SKM-1 treated with dmso at 0.1 percent for 144 hours (cell line): ENCODE results near the gene PTK6.

Experiments
- DNase-seq: peaks from one replicate; lab custom pipeline; 2025; ENCODE audit not compliant: unreplicated experiment; lab: John Stamatoyannopoulos, UW

The PTK6 gene

DNA sequence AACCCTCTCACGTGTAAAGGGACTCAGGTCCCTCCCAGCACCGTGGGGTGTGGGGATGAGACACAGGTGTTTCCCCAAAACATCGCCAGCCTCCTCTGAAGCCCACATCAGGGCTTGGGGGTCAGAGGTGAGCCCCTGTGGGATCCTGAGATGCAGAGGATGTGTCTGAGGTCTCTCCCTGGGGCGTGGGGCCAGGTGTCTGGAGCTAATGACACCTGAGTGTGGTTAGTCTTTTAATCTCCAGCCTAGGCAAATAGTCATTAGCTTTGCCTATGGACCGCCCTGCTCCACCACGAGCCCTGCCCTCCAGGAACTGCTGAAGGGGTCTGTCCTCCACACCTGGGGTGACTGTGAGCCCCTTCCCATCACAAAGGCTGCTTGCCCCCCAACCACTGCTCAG lies 8.6 kb upstream of the PTK6 start:
- DNase-seq = no peak

DNA sequence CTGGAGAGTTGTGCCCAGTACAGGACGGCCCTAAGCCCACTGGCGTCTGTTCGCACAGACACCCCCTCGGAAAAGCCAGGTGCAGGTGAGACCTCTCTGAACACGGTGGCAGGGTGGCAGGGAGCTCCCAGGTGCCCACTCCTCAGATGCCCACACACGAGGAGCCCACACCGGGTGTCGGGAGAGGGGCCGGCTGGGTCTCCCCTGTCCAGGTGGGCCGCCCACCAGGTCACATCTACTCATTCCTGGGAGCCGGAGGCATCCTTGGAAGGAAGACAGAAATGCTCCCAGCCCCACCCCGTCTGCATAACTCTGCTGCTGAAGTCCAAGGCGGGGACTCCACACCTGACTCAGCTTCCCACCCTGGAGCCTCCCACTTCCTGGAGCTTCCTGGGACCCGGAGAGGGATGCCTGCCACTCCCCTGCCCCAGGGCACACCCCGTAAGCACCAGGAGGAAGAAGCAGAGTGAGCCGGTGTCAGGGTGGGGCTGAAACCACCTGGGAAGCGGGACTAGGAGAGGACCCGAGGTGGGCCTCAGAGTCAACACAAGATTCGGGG lies 7.9 kb upstream of the PTK6 start:
- DNase-seq = no peak

DNA sequence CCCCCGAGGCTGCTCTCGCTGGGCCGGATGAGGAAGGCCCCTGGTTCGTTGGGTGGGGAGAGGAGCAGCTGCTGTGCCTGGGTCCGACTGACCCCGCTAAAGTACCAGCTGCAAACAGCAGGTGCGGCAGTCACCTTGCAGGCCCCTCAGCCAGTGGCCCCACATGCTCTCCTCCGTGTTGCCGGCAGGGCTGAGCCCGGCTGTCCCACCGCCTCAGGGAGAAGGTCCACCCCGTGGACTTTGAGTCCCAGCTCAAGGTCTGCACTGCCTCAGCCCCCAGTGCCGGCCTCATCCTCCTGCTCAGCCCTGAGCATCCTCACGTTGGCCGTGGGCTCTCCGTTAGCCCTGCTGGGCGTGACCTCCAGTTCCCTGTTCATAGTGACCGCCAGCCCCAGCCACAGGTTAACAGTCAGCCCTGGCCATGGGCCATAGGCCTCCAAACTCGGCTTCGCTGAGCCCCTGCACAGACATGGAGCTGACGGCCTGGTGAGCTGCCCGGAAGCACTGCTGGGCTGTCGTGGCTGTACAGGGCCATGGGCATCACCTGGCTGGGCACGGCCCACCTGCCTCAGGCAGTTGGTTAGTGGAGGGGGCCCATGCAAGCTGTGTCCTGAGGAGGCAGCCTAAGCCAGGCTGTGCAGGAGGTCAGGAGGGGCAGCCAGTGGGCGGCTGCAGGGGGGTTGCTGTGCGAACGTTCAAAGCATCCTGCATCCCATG lies 7.2 kb upstream of the PTK6 start:
- DNase-seq = no peak

DNA sequence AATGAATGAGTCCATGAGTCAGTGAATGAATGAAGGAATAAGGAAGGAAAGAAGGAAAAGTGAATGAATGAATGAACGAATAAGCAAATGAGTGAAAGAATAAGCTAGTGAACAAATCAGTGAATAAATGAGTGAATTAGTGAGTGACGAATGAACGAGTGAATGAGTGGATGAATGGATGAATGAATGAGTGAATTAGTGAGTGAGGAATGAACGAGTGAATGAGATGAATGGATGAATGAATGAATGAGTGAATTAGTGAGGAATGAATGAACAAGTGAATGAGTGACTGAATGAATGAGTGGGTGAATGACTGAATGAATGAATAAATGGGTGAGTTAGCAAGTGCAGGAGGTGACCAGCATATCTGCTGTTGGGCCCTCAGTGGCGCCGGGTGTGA lies 6.6 kb upstream of the PTK6 start:
- no peak for DNase-seq

DNA sequence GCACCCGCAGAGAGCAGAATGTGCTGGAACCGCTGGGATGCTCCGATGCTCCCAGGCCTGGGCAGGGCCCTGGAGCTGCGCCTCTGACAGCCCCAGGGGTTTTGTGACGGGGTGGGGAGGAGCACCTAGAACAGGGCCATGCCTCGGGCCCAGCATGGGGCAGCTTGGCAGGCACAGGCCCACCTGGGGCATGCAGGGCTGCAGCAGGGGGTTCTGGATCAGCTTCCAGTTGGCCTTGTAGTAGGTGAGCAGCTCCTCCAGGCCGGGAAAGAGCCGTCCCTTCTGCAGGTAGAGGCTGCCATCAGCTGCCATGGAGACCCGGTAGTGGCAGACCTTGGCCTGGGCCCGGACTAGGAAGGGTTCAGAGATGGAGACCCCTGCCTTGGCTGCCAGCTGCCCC lies 6.0 kb upstream of the PTK6 start:
- no peak for DNase-seq

DNA sequence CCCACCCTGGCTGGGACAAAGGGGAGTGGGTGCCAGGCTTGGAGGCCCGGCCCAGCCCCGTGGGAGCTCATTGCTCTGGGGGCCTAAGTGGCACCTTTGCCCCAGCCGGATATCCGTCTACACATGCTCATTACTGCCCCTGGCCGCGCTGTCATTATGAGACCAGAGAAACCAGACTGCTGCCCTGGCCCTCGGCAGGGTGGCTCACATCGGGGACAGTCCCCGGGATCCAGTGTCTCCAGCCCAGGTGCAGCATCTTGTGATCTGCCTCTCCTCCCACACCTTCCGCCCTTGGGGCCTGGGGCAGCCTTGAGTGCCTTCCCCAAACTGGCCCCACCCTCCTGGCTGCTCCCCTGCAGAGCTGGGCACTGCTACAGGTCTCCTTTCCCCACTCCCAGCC lies 5.5 kb upstream of the PTK6 start:
- DNase-seq = no peak

DNA sequence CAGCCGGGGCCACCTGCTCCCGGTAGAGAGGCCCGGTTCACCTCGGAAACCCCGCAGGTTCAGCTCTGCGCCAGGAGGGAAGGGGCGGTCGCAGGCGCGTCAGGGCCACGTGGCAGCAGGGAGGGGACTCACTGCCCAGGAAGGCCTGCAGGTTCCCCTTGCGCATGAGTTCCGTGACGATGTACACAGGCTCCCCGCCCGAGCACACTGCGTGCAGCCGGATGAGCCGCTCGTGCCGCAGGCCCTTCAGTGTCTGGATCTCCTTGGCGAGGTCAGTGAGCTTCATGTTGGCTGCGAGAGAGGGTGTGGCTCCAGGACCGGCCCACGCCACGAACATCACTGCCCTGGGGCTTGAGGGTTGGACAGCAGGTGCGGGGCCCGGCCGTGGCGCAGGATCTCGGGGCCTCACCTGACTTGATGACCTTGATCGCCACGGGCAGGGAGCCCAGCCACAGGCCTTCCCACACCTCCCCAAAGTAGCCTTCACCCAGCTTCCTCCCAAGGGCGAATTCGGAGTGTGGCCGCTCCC lies 4.9 kb upstream of the PTK6 start:
- no peak for DNase-seq

DNA sequence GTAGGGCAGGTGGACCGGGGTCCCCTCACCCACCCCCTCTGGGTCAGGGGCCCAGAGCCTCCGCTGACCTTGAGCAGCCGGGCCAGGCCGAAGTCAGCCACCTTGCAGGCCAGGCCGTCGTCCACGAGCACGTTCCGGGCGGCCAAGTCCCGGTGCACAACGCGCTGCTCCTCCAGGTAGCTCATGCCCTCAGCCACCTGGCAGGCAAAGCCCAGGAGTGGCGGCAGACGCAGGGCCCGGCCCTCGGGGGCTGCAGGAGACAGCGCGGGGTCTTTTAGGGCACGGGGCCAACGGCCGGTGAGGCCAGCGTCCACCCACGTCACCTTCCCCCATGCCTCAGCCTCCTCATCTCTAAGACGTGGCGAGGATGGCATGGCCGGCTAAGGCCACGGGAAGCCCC lies 4.2 kb upstream of the PTK6 start:
- no peak for DNase-seq

DNA sequence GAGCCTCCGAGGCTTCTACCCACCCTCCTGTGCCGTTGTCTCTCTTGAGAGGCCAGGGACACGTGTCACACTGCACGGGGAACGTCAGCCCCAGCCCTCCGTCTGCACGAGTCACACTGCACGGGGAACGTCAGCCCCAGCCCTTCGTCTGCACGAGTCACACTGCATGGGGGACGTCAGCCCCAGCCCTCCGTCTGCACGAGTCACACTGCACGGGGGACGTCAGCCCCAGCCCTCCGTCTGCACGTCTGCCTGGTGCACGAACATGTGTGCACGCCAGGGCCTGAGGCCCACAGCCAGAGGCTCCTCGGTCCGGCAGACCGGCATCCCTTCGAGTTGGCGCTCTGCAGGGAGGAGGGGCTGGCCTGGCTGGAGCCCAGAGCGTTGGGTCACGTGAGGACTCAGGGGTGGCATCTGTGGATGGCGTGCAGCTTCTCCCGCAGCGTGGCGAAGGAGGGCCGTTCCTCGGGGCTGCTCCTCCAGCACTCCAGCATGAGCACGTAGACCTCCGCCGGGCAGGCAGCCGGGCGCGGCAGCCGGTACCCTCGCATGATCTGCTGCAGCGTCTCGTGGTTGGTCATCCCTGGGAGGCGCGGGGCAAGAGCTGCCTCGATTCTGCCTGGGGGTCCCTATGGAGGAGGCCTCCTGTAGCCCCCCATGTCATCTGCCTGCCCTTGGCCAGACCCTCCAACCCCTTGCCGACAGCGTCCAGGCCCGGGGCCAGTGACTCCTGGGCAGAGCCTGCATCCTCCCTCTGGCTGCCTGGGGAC lies 3.4 kb upstream of the PTK6 start:
- DNase-seq = no peak

DNA sequence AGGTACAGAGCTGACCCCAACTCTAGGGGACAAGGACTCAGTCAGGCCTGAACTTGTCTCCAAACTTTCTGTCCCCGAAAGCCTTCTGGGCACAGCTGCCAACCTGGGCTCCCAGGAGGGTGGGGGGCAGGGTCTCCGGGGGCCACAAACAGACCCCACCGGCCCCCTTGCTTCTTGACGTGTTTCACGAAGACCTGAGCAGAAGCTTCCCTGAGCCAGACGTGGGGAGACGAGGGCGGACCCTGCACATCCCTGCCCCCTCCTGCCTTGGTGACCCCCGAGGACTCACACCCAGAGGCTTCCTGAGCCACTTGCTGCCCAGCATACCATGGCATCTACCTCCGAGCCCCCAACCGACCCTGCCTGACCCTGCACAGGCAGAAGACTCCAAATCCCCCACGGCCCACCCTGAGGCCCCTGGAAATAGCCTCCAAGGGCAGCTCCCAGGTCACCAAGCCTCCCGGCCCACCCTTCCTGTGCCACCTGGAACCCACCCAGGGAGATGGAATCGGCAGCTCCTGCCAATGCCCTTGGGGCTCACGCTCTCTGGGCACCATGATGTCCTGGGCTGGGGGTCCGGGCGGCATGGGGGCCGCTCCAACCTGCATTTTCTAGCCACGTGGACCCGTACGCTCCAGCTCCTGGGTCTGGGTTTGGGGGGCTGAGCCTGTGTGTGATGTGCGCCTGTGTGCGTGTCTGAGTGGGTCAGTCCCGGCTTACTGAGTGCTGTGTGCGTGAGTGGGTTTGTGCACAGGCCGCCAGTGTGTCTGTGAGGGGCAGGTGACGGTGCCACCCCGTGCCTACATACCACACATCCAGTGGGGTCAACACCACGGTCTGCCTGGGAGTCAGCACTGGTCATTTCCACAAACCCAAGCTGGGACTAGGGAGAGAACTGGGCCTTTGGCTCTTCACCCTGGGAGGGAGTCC lies 2.5 kb upstream of the PTK6 start:
- DNase-seq = no peak

DNA sequence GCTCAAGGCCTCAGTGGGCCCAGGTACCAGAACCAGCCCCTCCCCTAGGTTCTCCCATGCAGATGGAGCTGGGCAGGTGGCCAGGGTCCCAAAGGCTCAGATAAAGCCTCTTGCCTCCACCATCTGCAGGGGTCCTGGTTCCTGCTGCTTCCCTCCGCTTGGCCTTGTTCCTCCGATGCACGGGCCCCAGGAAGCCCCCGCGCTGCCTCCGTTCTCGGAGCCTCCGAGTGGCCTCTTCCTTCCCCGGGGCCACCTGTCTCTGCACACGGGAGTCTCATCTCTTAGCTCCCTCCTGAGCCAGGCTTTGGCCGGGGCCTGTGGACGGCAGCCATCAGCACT lies 1.9 kb upstream of the PTK6 start:
- no peak for DNase-seq

DNA sequence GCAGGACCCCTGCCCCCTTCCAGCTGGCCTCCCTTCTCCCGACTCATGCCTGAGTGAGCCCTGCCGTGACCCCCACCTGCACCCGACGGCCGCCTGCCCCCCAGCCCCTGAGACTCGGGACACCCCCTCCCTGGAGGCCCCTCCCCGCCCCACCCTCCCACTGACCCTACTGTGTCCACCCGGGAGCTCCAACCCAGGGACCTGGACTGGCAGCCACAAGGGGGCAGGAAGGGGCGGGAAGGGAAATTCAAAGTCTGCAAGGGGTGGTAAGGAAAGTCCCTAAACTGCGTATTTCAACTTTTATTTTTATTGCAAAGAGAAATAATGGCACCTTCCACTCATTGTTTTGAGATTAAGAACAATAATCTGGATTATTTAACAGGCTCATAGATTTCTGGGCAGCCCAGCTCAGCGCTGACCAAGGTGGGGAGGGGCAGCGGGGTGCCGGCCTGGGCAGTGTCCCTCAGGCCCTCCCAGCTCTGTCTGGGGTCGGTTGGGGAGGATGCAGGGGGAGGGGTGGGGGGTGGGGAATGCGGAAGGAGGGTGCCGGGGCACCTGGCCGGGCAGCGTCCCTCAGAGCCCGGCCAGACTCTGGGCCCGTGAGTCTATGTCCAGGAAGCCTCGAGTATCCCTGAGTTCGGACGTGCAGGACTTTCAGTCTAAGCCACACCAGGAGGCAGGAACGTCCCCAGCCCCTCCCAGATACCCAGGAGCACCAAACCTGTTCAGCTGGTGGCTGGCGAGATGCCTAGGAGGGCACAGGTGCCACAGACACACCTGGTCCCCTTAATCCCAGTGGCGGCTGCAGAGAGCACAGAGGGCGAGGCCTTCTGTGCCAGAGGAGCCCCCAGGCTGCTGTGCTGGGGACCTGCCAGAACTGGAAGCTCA lies 1.3 kb upstream of the PTK6 start:
- DNase-seq = no peak

DNA sequence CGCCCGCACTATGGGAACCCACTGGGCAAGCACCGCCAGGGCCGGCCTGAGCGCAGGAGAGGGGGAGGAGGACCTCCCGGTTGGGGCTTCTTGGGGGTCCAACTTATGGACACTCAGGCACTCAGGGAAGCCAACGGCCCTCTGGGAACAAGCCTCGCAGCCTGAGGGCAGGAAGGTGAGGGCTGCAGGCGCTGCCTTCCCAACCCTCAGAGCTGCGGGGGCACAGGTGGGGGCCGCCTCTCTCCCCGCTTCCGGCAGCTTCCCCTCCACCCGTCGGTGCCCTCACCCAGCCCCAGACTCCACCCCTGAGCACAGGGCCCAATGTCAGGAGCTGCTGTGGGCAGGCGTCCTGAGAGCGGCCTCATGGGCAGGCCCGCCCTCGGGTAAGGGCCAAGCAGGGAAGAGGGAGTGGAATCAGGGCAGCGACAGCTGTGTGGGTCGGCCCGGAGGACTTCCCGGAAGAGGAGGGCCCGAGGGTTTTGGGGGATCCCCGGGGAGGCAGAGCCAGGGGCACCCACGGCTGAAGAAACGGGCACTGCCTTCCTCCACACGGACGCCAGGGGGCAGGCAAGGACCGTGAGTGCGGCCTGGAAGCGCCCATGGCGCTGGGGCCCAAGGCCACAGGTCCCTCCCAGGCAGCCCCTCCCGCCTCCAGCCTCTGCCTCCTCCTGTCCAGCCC lies 488 bp upstream of the PTK6 start:
- DNase-seq = peak; percentile 88

DNA sequence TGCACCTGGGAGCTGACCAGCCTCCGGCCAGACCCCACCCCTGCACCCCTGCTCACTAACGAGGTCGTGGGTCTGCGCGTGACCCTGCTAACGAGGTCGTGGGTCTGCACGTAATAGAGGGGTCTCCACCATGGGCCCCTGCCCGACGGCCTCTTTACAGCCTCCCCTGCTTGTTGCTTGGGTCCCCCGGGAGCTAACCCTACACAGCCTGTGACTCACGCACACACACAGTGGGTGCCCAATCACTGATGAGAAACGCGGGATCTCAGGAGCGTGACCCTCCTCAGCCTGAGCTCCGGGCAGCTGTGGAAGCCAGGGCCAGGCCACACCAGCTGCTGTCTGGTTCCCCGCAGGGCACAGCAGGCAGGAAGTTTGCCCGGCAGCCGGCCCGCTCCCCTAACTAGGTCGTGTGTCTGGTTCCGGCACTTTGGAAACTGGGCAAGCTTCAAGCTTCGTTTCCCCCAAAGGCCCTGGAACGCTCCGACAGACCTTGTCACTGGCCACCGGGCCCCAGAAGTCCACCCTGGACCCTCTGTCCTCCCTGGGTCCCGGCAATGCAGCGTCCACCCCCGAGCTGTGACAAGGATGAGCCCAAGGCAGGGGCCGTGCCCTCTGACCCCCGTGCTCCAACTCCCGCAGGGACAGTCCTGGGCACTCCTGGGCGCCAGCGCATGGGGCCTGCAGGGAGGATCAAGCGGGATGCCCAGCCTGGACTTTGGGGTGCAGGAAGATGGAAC lies 767 bp downstream of the PTK6 start:
- no peak for DNase-seq

DNA sequence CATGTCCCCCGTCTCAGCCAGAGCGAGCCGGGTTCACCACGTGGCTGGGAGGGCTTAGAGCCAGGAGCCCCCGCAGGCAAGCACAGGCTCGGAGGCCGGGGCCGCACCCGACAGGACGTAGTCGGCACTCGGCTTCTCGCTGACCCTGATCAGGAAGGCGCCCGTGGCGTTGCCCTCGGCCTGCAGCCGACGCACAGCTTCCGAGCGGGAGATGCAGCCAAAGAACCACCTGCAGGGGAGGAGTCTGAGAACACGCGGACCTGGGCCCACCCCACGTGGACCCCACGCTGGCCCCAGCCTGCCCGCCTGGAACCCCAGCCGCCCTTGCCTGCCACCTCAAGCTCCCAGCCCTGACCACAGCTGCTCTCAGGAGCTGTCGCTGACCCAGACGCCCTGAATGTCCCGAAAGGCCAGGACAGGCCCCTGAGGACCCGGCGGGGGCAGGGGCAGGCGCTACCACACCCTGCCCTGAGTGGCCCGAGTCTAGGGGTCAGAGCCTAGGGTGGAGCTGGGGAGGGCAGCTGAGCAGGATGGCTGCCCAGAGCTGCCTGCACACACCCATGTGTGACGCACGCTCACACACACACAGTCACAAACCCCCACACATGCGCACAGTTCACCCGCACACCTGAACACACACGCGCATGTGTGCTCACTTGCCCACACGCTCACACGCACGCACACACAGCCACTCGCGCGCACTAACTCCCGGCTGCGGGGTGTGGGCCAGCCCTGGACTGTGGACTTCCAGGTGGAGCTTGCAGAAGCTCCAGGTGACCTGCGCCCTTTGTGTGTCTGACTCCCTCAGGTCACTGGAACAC lies 2.1 kb downstream of the PTK6 start:
- DNase-seq = no peak

DNA sequence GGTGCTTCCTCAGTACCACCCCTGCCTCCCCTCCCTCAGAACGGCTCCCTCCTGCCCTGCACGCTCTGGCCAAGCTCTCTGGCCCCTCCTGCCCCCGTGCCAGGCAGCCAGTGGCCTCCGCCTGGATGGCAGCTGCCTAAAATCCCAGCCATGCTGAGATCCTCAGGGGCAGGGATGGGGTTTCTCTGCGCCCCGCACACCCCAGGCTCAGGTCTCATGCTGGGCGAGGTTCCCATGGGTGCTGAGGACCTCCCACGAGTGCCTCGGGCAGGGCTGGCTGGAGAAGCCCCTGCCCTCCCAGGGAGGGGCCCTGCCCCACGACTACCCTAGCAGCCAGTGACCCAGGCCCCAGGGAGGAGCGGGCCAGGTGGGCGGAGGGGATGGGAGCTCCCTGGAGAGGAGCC lies 2.7 kb downstream of the PTK6 start:
- no peak for DNase-seq

DNA sequence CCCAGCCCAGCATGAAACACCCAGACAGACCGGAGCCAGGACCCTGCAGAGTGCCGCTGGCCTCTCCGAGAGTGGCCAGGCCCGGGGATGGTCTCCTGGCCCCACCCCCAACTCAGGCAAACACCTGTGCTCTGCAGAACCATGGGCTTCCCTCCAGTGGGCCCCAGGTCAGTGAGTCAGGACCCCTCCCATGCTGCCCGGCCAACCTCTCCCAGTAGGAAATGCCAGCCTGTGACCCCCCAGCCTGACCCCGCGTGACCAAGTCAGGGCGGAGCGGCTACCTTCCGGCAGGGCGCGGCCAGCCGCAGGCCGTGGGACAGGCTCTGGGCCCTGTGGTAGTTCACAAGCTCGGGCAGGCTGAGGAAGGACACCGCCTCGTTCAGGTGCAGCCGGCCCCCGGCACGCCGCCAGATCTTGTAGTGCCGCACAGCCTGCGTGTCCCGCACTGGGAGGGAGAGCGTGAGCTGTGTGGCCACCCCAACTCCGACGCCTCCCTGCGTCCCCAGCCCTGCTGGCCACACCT lies 3.2 kb downstream of the PTK6 start:
- DNase-seq = no peak

DNA sequence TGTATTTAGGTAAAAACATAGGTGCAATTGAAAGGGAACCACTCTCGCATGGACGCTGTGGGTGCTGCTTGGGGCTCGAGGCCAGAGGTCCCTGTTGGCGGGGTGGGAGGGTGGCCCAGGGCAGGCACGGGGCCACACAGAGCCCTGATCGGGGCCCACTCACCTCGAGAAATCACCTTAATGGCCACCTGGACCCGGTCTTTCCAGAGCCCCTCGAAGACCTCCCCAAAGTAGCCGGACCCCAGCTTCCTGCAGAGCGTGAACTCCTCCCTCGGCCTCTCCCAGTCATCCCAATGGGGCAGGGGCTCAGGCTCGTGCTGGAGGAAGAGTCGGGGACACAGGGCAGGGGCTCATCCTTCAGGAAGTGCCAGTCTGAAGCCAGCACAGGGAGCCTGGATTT lies 3.8 kb downstream of the PTK6 start:
- DNase-seq = no peak
